H1 (cell line): ENCODE measurements around the gene PTPRC. TPM values are rescaled to one million over a fixed set of nuclear protein-coding genes. Genes with fewer than 3 reads are reported as not detected.

Experiments
- CTCF ChIA-PET: fragments of 300-600 bp; sonication (Branson Sonifier 250); formaldehyde crosslinking; loops from one replicate; lab custom pipeline; 2021; ENCODE audit not compliant: partially characterized antibody; lab: Charles Lee
- POLR2A ChIA-PET: fragments of 300-600 bp; sonication (Branson Sonifier 250); formaldehyde crosslinking; loops from one replicate; lab custom pipeline; 2021; ENCODE audit warnings: inconsistent platforms; ENCODE audit not compliant: partially characterized antibody; lab: Charles Lee
- DNase-seq, 2 experiments: peaks; one replicate each; pipeline versions ENCODE4 v3.0.0 to v3.0.0-alpha.2; 2010 to 2022; ENCODE audit warnings: low spot score in 2 of 2, low read depth in 1 of 2, mixed read lengths in 1 of 2
- FAIRE-seq: peaks from 2 replicates; lab custom pipeline; 2011; peaks lifted over from hg19 to GRCh38; lab: Jason Lieb, UNC
- H2AFZ ChIP-seq: 2 replicates; pipeline ENCODE4 v1.8.1; 2012; ENCODE audit warnings: low read length, inconsistent platforms
- H2AK5ac ChIP-seq: 2 replicates; pipeline ENCODE4 v1.6.1; 2013; ENCODE audit warnings: low read depth, low read length
- H2BK120ac ChIP-seq: replicated peaks from 2 replicates; pipeline ENCODE3; 2013; ENCODE audit warnings: low read depth, low read length, inconsistent platforms
- H2BK12ac ChIP-seq: 2 replicates; pipeline ENCODE4 v1.6.1; 2013; ENCODE audit warnings: low read depth, low read length
- H2BK15ac ChIP-seq: 2 replicates; pipeline ENCODE4 v1.6.1; 2013; ENCODE audit warnings: low read length
- H2BK20ac ChIP-seq: 2 replicates; pipeline ENCODE4 v1.6.1; 2013; ENCODE audit warnings: low read length
- H2BK5ac ChIP-seq: 2 replicates; pipeline ENCODE4 v1.6.1; 2013; ENCODE audit warnings: low read depth, low read length
- H3K14ac ChIP-seq: 2 replicates; pipeline ENCODE4 v1.6.1; 2013; ENCODE audit warnings: inconsistent platforms; ENCODE audit not compliant: insufficient read length
- H3K18ac ChIP-seq: 2 replicates; pipeline ENCODE4 v1.6.1; 2013; ENCODE audit warnings: low read length; ENCODE audit errors: extremely low read depth
- H3K23ac ChIP-seq: 2 replicates; pipeline ENCODE4 v1.6.1; 2013; ENCODE audit warnings: inconsistent platforms; ENCODE audit not compliant: insufficient read length
- H3K23me2 ChIP-seq: 2 replicates; pipeline ENCODE4 v1.6.1; 2013; ENCODE audit warnings: low read depth, low read length
- H3K27ac ChIP-seq: 2 replicates; pipeline ENCODE4 v1.6.1; 2011; ENCODE audit warnings: low read depth, low read length, inconsistent platforms
- H3K27me3 ChIP-seq, 4 experiments: replicated peaks in 1 of 4; 1 replicate in 1 of 4; 2 replicates in 3 of 4; pipeline versions ENCODE4 v1.6.1 to v1.8.1; 2011 to 2013; ENCODE audit warnings: low read length in 3 of 4, mild to moderate bottlenecking in 3 of 4, inconsistent platforms in 2 of 4, mixed read lengths in 2 of 4, moderate library complexity in 1 of 4; ENCODE audit not compliant: control insufficient read depth in 3 of 4, insufficient read depth in 3 of 4; ENCODE audit errors: extremely low read depth in 1 of 4
- H3K36me3 ChIP-seq, 4 experiments: 2 replicates each; pipeline versions ENCODE4 v1.6.1 to v1.8.1; 2011 to 2013; ENCODE audit warnings: mild to moderate bottlenecking in 4 of 4, low read length in 3 of 4, moderate library complexity in 2 of 4, control low read depth in 1 of 4, inconsistent platforms in 1 of 4; ENCODE audit not compliant: insufficient read depth in 4 of 4, control insufficient read depth in 2 of 4
- H3K4ac ChIP-seq: replicated peaks from 2 replicates; pipeline ENCODE3; 2013; ENCODE audit warnings: low read length, low read depth, mixed read lengths, inconsistent platforms; ENCODE audit not compliant: insufficient read length
- H3K4me1 ChIP-seq, 4 experiments: replicated peaks in 1 of 4; 1 replicate in 1 of 4; 2 replicates in 3 of 4; pipeline versions ENCODE4 v1.6.1 to v1.8.1; 2011 to 2013; ENCODE audit warnings: low read length in 3 of 4, inconsistent platforms in 2 of 4, mixed read lengths in 1 of 4; ENCODE audit not compliant: insufficient read depth in 4 of 4, control insufficient read depth in 3 of 4
- H3K4me2 ChIP-seq, 2 experiments: 2 replicates each; pipeline versions ENCODE4 v1.6.1 to v1.8.1; 2011 to 2013; ENCODE audit warnings: low read depth in 2 of 2, low read length in 2 of 2, control low read depth in 1 of 2, inconsistent platforms in 1 of 2, mild to moderate bottlenecking in 1 of 2; ENCODE audit not compliant: insufficient read depth in 1 of 2
- H3K4me3 ChIP-seq, 4 experiments: fragments of 200-600, 300-600 bp in 1 of 4; sonication (generic), shearing (Covaris generic), sonication (Bioruptor Twin) in 1 of 4; 2 replicates each; pipeline versions ENCODE4 v1.5.1 to v1.8.1; 2011 to 2016; ENCODE audit warnings: low read length in 4 of 4, low read depth in 3 of 4, control low read depth in 2 of 4, inconsistent platforms in 2 of 4, mild to moderate bottlenecking in 2 of 4, mixed read lengths in 1 of 4, moderate library complexity in 1 of 4; ENCODE audit not compliant: insufficient read depth in 2 of 4; ENCODE audit errors: extremely low read depth in 1 of 4
- H3K56ac ChIP-seq: replicated peaks from 2 replicates; pipeline ENCODE3; 2013; ENCODE audit warnings: low read depth, mild to moderate bottlenecking, mixed read lengths, low read length, inconsistent platforms; ENCODE audit not compliant: insufficient read length
- H3K79me1 ChIP-seq: 2 replicates; pipeline ENCODE4 v1.6.1; 2013; ENCODE audit warnings: low read depth, low read length, control low read depth
- H3K79me2 ChIP-seq, 2 experiments: 2 replicates each; pipeline versions ENCODE4 v1.6.1 to v1.8.1; 2012 to 2013; ENCODE audit warnings: low read length in 2 of 2, mild to moderate bottlenecking in 2 of 2, inconsistent platforms in 1 of 2; ENCODE audit not compliant: insufficient read depth in 2 of 2, control insufficient read depth in 1 of 2
- H3K9ac ChIP-seq, 4 experiments: replicated peaks in 1 of 4; 1 replicate in 1 of 4; 2 replicates in 3 of 4; pipeline versions ENCODE4 v1.6.1 to v1.8.1; 2011 to 2013; ENCODE audit warnings: low read depth in 3 of 4, low read length in 3 of 4, control low read depth in 2 of 4, mild to moderate bottlenecking in 2 of 4, moderate library complexity in 2 of 4, inconsistent platforms in 1 of 4; ENCODE audit errors: extremely low read depth in 1 of 4
- H3K9me3 ChIP-seq, 2 experiments: 2 replicates each; pipeline versions ENCODE4 v1.6.1 to v1.8.1; 2012 to 2013; ENCODE audit warnings: mild to moderate bottlenecking in 2 of 2, moderate library complexity in 2 of 2, control low read depth in 1 of 2, inconsistent platforms in 1 of 2, low read depth in 1 of 2, low read length in 1 of 2, mixed read lengths in 1 of 2; ENCODE audit not compliant: insufficient read depth in 2 of 2
- H4K20me1 ChIP-seq, 2 experiments: replicated peaks in 1 of 2; 2 replicates each; pipeline versions ENCODE3 to v1.8.1; 2011 to 2013; ENCODE audit warnings: inconsistent platforms in 2 of 2, low read length in 2 of 2, mild to moderate bottlenecking in 1 of 2; ENCODE audit not compliant: insufficient read depth in 2 of 2, control insufficient read depth in 1 of 2
- H4K5ac ChIP-seq: 2 replicates; pipeline ENCODE4 v1.6.1; 2013; ENCODE audit warnings: low read length, low read depth, mixed read lengths, inconsistent platforms; ENCODE audit not compliant: insufficient read length
- H4K8ac ChIP-seq: 2 replicates; pipeline ENCODE4 v1.8.0; 2013; ENCODE audit warnings: mild to moderate bottlenecking, moderate library complexity, low read length, inconsistent platforms; ENCODE audit not compliant: insufficient read depth; ENCODE audit errors: extremely low read depth
- H4K91ac ChIP-seq: replicated peaks from 2 replicates; pipeline ENCODE3; 2013; ENCODE audit warnings: low read length, mixed read lengths, inconsistent platforms; ENCODE audit not compliant: insufficient read length
- ATF2 ChIP-seq: IDR thresholded peaks from 2 replicates; pipeline ENCODE4 v1.6.1; 2012; ENCODE audit warnings: low read length, inconsistent platforms
- BACH1 ChIP-seq: IDR thresholded peaks from 2 replicates; pipeline ENCODE4 v1.6.1; 2012; ENCODE audit warnings: low read length, improper control_type of control experiment
- BCL11A ChIP-seq, 2 experiments: IDR thresholded peaks; one replicate each; pipeline ENCODE4 v1.6.1; 2011; ENCODE audit warnings: low read depth in 2 of 2, low read length in 2 of 2, mild to moderate bottlenecking in 2 of 2
- BRCA1 ChIP-seq: IDR thresholded peaks from 2 replicates; pipeline ENCODE4 v1.6.1; 2012; ENCODE audit warnings: low read depth, low read length, improper control_type of control experiment
- CBX5 ChIP-seq: fragments of 300-800, 300-1000 bp; sonication (generic); IDR thresholded peaks from 2 replicates; pipeline ENCODE4 v1.7.1; 2016; ENCODE audit warnings: antibody characterized with exemption, low read length, low read depth
- HDAC6 ChIP-seq: IDR thresholded peaks from one replicate; pipeline ENCODE4 v1.7.1; 2012; ENCODE audit warnings: low read depth, mild to moderate bottlenecking, inconsistent platforms, low read length, moderate library complexity
- JUND ChIP-seq: IDR thresholded peaks from 2 replicates; pipeline ENCODE4 v1.6.1; 2011; ENCODE audit warnings: mild to moderate bottlenecking, improper control_type of control experiment, low read length
- TAF1 ChIP-seq: IDR thresholded peaks from 2 replicates; pipeline ENCODE4 v1.6.1; 2011; ENCODE audit warnings: mild to moderate bottlenecking, low read depth, low read length
- TCF12 ChIP-seq: IDR thresholded peaks from 2 replicates; pipeline ENCODE4 v1.6.1; 2011; ENCODE audit warnings: low read depth, mild to moderate bottlenecking, low read length
- ZNF274 ChIP-seq: IDR thresholded peaks from 2 replicates; pipeline ENCODE4 v1.7.0; 2012; ENCODE audit warnings: low read length, borderline replicate concordance; ENCODE audit errors: extremely low read depth
- WGBS, 2 experiments: shearing (Covaris generic) in 1 of 2; methylation state at CpG; one replicate each; pipeline versions ENCODE4 v1.1.6 to v1.1.7; 2013 to 2015; ENCODE audit warnings: low lambda C conversion rate in 2 of 2, mixed read lengths in 2 of 2, inconsistent platforms in 1 of 2, low coverage in 1 of 2, missing lambda C conversion rate in 1 of 2; ENCODE audit not compliant: insufficient replicate concordance in 2 of 2, insufficient coverage in 1 of 2, insufficient read length in 1 of 2; ENCODE audit errors: extremely low coverage in 1 of 2, missing lambda C conversion rate in 1 of 2; 5-methylcytosine and 5-hydroxymethylcytosine counted together
- polyA plus RNA-seq, 7 experiments: library from polyadenylated mRNA; depleted of rRNA in 3 of 7; stranded (reverse) in 5 of 7; unstranded in 2 of 7; fragments of >200 nt in 5 of 7; fragments of 200-250 nt in 2 of 7; gene quantifications; 1 replicate in 5 of 7; 2 replicates in 1 of 7; 4 replicates in 1 of 7; pipeline versions ENCODE4 v1.2.1 to v1.2.3, GENCODE V29; 2011 to 2013; ENCODE audit warnings: missing spikeins in 2 of 7, mixed read lengths in 2 of 7
- total RNA-seq: library from RNA; stranded (reverse); fragmentation: NEBNext Ultra II Directional; extraction: Animal tissue kit (Norgen Biotek cat#: 25700); gene quantifications from 2 replicates; pipeline ENCODE4 v1.2.1, GENCODE V29; 2021

PTPRC gene
- total and polyA plus RNA-seq, 2 of the 8 experiments (the other 6 are each of a cell fraction or from before 2014, with no cell fraction given): 0.05 TPM; not detected in 1

GRCh38 chr1:198620951-198621824, 17.7 kb upstream of the PTPRC start:
- 89% methylated on average over 10 of the region's 10 CpGs; no CpG with 5 or more reads in 1 of the 2 experiments for WGBS, 2 experiments
- Histone ChIP-seq H3K56ac (no peak overlapping the region), H2BK20ac (0 out of 2 replicates have a peak overlapping the region, but pooled peaks have one; percentile 7), H3K79me1 (no peaks in the 10 kb centered on the region), H3K18ac (no peak overlapping the region), H2BK120ac (no peak overlapping the region), H3K4me1 (no peaks in the 10 kb centered on the region), H3K23ac (no peak overlapping the region), H2AK5ac (no peak overlapping the region), H3K4me2 (no peak overlapping the region), H3K9me3 (no peaks in the 10 kb centered on the region), H2BK5ac (no peak overlapping the region), H2BK12ac (no peak overlapping the region), H3K36me3 (no peaks in the 10 kb centered on the region)
- POLR2A ChIA-PET: no interaction called here
- no peak for DNase-seq
- no peak for TF ChIP-seq CBX5
- TF ChIP-seq BCL11A (IDR thresholded peaks at IDR 0.05; ENCODE audit: low read depth in 2 of 2, low read length in 2 of 2): no peak
- TF ChIP-seq TCF12: no peak
- no peak for TF ChIP-seq ATF2
- no peak for TF ChIP-seq BACH1
- TF ChIP-seq JUND: no peak
- no peak for TF ChIP-seq HDAC6
- TF ChIP-seq TAF1: no peak
- TF ChIP-seq BRCA1: no peak
- TF ChIP-seq ZNF274: no peak
- TF ChIP-seq, all 59 proteins: peak for 0
- Histone ChIP-seq H3K14ac (no peak overlapping the region), H3K79me2 (no peaks in the 10 kb centered on the region), H3K4me3 (no peak overlapping the region), H2BK15ac (no peak overlapping the region), H3K27me3 (no peaks in the 10 kb centered on the region), H4K8ac (no peak overlapping the region), H3K23me2 (no peaks in the 10 kb centered on the region), H3K27ac (no peak overlapping the region), H3K9ac (no peak overlapping the region), H4K91ac (no peak overlapping the region), H2AFZ (0 out of 2 replicates have a peak overlapping the region, but pooled peaks have one; percentile 14), H4K20me1 (no peaks in the 10 kb centered on the region), H3K4ac (no peak overlapping the region), H4K5ac (no peak overlapping the region)
- CTCF ChIA-PET: interaction anchor here (1.4 kb wide), 1 partner anchor 153 kb away, joined by 3 read pairs; no protein-coding TSS in a partner anchor
- FAIRE-seq: no peak
